Stimulated activated CD4-positive, alpha-beta T cell treated with anti-CD3 and anti-CD28 coated beads, TNF-alpha, amount 100 ng/mL, for 4 hours (primary cell): Measurements from ENCODE around the gene MED12L.

Experiments used
- DNase-seq, 3 experiments: peaks; one replicate each; pipeline ENCODE4 v3.0.0-alpha.2; 2020; ENCODE audit warnings: low read depth in 3 of 3

Gene MED12L

GRCh38 chr3:151318991-151319390 lies 233.5 kb downstream of the MED12L start:
- DNase-seq = no peak

- no peak for DNase-seq
These were observed 234.2 kb downstream of the MED12L start for GRCh38 chr3:151319628-151320027.

GRCh38 chr3:151320131-151320530 lies 234.7 kb downstream of the MED12L start:
- no peak for DNase-seq

- DNase-seq = no peak
These were observed 236.1 kb downstream of the MED12L start for GRCh38 chr3:151321526-151321925.

GRCh38 chr3:151322511-151322910 lies 237.0 kb downstream of the MED12L start:
- no peak for DNase-seq

GRCh38 chr3:151327571-151328198 lies 242.2 kb downstream of the MED12L start:
- DNase-seq = no peak

GRCh38 chr3:151328298-151328995 lies 243.0 kb downstream of the MED12L start:
- DNase-seq = no peak

- DNase-seq = no peak
These were observed 243.9 kb downstream of the MED12L start, which contains the start of gene P2RY13 for GRCh38 chr3:151329363-151329762. TSS of gene P2RY13 (minus strand) at chr3:151329549. CDS start at chr3:151329528, 21 bp downstream.

- no peak for DNase-seq
These were observed 244.9 kb downstream of the MED12L start for GRCh38 chr3:151330379-151330778.

GRCh38 chr3:151330899-151331298 lies 245.4 kb downstream of the MED12L start:
- no peak for DNase-seq

- DNase-seq = no peak
These were observed 246.2 kb downstream of the MED12L start for GRCh38 chr3:151331696-151332095.

GRCh38 chr3:151345859-151346258 lies 260.4 kb downstream of the MED12L start:
- no peak for DNase-seq

GRCh38 chr3:151346292-151346691 lies 260.8 kb downstream of the MED12L start:
- DNase-seq = no peak

- no peak for DNase-seq
These were observed 262.0 kb downstream of the MED12L start for GRCh38 chr3:151347432-151347831.

GRCh38 chr3:151350656-151351055 lies 265.2 kb downstream of the MED12L start:
- no peak for DNase-seq

GRCh38 chr3:151351219-151351618 lies 265.8 kb downstream of the MED12L start:
- DNase-seq = no peak

- no peak for DNase-seq
These were observed 266.2 kb downstream of the MED12L start for GRCh38 chr3:151351648-151352047.

- no peak for DNase-seq
These were observed 271.5 kb downstream of the MED12L start for GRCh38 chr3:151356794-151357462.

GRCh38 chr3:151357463-151357850 lies 272.0 kb downstream of the MED12L start:
- DNase-seq = no peak

GRCh38 chr3:151362751-151363174 lies 277.3 kb downstream of the MED12L start:
- no peak for DNase-seq

- no peak for DNase-seq
These were observed 281.5 kb downstream of the MED12L start for GRCh38 chr3:151366993-151367392.

GRCh38 chr3:151367448-151367847 lies 282.0 kb downstream of the MED12L start:
- no peak for DNase-seq

GRCh38 chr3:151371526-151371925 lies 286.1 kb downstream of the MED12L start:
- DNase-seq = no peak
